GM21619 (cell line): ENCODE measurements around the gene PDIA6.
A peak's percentile ranks its signal among the peaks of the same experiment; 100 is the strongest.
"Not testable (repeated sequence)": the region's sequence is repeated elsewhere in the genome, so short reads cannot be mapped to it uniquely, and the experiment has no call there.

ENCODE experiments used
- ATAC-seq: cut with Tn5 transposase; IDR thresholded peaks from one replicate; pipeline ENCODE4 v1.9.1; 2021; ENCODE audit not compliant: unreplicated experiment

Gene PDIA6

GRCh38 chr2:10811517-10811916, 1.1 kb downstream of the PDIA6 start:
- ATAC-seq: no peak

DNA sequence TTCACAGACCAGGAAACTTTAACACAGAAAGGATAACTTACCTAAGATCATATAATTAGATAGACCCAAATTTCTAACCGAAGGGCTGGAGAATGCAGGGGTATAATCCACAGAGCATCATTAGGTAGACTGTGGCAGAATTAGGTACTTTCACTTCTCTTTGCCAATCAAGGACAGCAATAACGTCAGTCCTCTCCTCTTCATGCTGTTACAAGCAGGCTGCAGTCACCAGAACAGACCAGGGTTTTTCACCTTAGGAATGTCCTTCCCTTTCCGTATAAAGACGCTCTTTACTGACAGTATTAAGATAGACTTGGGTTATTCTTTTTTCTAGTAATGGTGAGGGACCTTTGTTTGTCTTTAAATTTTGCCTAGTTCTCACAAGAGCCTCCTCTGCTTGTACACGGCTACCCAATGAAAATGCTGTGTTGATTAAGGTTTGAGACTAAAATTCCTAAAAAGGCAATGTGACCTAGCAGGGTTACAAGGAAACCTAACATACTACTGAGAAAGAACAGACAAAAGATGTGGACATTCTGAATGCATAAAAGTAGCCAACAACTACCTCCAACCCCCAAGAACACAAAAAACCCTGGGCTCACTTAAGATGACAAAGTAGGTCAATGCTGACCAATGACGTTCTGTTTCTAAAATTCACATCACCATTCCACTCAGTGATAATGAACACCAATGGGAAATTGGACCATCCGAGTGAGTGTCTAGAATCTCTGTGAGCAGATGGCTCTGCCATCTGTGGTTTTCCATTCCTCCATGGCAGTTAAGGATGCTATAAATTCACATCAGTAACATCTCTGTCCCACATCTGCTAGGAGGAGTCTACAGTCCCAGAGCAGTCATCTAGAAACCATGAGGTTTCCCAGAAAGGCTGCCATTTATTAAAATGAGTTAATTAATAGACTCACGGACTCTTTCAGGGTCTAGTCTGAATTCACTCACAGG, 2.1 kb downstream of the PDIA6 start:
- peak; percentile 37 for ATAC-seq

DNA sequence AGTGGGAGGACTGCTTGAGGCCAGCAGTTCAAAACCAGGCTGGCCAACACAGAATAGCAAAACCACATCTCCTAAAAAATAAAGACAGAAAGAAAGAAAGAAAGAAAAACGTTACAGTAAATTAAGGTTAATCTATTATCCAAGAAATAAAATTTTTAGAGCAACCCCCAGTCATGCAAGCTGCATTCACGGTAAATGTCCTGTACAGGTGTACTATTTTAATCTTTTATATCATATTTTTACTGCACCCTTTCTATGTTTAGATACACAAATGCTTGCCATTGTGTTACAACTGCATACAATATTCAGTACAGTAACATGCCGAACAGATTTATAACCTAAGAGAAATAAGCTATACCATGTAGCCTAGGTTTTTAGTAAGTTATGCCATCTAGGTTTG, 6.0 kb downstream of the PDIA6 start:
- no peak for ATAC-seq

- not testable (repeated sequence) for ATAC-seq
Observed at GRCh38 chr2:10805990-10806389, 6.6 kb downstream of the PDIA6 start.

- ATAC-seq: no peak
Observed at GRCh38 chr2:10802657-10803056, 9.9 kb downstream of the PDIA6 start.

- ATAC-seq: no peak
Observed at GRCh38 chr2:10800163-10800562, 12.4 kb downstream of the PDIA6 start.

DNA sequence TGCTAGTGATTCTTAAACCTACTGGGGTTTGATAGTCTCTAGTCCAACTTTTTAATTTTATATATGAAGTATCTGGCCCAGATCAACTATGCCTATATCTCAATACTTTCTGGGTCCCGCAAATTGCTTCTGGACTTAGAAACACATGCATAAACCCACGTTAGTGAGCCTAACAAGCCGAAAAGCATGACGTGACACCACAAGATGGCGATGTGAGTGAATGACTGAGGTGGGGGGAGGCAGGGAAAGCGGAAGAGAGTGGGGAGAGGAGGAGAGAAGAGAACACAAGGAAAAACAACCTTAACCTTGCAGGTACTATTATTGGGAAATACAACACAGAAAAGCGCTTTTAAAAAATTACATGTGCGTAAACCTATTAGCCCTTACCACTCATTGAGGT, 13.8 kb downstream of the PDIA6 start:
- ATAC-seq: no peak

DNA sequence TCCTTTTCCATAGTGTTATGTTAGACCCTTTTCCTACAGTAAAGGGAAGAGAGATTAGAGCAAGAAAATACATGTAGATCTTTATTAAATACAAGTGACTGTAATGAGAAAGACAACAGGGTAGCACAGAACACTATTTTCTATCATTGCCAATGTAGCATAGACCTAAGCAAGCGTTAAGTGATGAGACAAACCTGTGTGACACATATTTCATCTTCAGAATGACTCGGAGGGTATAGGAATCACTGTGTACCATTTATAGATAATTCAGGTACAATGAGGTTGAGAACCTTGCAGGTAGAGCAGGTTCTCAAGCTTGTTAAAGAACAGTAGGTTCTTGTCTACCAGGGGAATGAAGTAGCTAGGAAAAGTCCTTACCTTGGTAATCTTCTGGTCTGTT, 15.9 kb downstream of the PDIA6 start:
- ATAC-seq: no peak

DNA sequence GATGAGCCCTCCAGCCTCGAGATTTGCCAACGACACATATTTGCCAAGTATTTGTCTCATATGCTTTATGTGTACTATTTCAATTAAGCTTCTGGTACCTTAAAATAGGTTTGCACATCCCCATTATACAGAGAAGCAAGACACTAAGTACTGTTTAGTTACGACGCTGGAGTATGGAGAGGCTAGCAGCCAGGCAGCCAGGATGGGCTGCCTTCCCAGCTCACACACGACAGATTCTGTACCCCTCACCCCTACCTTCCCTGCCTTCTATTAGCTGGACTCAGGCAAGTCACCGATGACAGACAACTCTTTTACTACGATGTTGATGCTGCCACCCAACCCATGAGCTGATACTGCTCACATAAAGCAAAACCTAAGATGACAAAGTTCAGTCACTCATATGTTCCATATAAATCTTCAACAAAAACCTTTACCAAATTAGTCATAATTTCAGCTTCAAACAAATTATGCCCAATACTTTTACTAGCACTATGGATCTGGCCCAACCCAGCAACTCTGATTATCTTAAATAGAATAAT, 17.0 kb downstream of the PDIA6 start:
- no peak for ATAC-seq

DNA sequence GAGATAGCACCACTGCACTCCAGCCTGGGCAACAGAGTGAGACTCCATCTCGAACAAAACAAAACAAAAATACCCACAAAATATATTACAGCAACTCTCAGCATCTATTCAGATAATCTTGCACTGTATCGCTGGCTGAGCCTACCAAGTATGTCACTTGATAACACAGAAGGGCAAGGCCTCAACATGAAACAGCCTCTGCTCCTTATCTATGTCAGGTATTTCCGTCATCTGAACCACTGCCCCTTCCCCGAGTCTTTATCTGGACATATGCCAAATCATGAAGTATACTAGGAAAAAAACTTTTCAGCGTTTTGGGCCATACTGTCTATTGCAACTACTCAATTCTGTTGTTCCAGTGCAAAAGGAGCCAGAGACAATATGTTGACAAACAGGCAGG, 17.7 kb downstream of the PDIA6 start:
- ATAC-seq: no peak

DNA sequence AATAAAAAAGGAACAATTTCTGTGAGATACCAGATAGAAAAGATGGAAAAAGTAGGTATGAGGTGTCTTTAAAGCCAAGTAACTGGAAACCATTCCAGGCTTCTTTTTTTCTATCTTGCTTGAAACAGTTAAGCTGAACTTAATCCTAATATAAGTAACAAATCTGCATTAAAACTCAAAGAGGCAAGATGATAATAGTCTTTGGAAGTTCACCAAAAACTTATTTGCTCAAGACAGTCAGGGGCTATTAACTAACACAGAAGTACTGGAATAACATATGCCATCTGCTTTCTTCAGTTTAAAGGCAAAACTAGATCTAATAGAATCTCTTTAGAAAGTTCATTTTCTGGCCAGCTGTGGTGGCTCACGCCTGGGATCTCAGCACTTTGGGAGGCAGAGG, 18.8 kb downstream of the PDIA6 start:
- ATAC-seq: no peak

GRCh38 chr2:10792660-10793400, 19.8 kb downstream of the PDIA6 start:
- no peak for ATAC-seq

DNA sequence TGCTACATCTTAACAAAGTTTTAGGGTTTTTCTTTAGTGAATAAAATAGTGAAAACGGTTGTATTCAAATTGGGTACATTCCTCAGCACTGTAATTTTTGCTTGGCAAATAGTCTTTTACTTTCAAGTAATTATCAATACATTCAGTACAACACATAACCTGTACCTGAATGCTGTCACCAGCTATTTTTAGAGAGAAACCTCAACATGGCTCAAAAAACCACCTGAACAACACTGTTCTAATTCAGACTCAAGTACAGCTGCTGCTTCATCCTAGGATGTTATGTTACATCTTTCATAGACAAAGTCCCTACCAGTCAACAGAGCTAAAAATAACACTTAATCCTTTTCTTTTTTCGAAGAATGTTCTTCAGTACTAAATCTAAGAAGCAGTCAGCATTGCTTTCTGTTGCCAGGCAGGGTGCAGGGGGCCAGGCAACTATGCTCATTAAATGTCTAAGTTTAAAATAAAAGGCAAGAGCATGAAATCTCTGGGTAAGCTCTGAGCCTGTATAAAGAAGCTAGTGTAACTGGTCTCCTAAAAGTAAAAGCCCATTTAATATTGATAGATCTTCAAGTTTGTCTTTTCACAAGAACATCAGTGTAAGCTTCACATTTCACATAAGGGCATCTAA, 20.5 kb downstream of the PDIA6 start:
- peak; percentile 43 for ATAC-seq

- ATAC-seq: peak; percentile 92
Observed at GRCh38 chr2:10790228-10790973, 22.2 kb downstream of the PDIA6 start.

- no peak for ATAC-seq
Observed at GRCh38 chr2:10788855-10789254, 23.7 kb downstream of the PDIA6 start.

GRCh38 chr2:10787176-10787968, 25.2 kb downstream of the PDIA6 start:
- no peak for ATAC-seq

GRCh38 chr2:10786240-10786982, 26.2 kb downstream of the PDIA6 start:
- no peak for ATAC-seq

DNA sequence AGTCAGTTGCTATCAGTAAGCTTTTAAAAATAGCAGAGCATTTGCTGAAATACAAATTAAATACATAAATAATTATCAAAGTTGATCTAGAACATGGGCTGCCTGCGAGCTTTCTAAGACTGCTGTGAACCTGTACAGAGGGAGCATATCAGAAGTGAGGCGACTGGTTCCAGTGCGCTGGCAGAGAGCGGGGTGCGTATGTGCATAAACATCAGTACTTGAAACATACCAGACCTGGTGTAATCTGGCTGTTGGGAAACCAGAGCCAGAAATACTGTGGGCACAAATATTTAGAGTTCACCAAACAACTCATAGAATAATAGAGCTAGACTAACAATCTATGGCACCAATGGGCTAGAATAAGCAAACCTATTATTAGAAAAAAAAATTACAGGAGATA, 27.3 kb downstream of the PDIA6 start:
- no peak for ATAC-seq

GRCh38 chr2:10784719-10785118, 27.9 kb downstream of the PDIA6 start:
- ATAC-seq: no peak
